Activated gamma-delta T cell (primary cell): ENCODE measurements around the gene COG6.

ENCODE experiments used
- DNase-seq: peaks from one replicate; lab custom pipeline; 2025; lab: John Stamatoyannopoulos, UW

The COG6 gene

DNA sequence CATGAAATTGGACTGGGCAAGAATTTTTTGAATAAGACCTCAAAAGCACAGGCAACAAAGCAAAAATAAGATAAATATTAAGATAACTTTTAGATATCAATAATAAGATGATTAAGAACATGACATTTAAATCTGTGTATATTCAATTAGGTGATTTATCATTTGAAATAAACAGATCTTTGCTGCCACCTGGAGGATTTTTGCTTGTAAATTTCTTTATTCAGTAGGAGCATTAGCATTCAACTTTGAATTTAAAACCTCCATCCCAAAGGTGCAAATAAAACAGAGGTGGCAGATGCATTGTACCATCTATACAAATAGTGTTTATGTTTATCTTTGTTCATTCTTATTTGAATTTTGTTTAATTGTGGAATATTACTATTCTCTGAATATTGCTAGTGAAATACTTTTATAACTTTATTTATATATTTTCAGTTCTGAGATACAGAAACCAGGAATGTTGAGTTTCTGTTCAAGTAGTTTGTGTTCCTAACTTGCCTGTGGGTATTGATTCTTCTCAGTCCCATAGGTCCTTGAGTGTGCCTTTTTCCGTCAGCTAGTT, 20.9 kb downstream of the COG6 start:
- no peak for DNase-seq

- no peak for DNase-seq
These were observed 26.8 kb downstream of the COG6 start for GRCh38 chr13:39682310-39682709.

DNA sequence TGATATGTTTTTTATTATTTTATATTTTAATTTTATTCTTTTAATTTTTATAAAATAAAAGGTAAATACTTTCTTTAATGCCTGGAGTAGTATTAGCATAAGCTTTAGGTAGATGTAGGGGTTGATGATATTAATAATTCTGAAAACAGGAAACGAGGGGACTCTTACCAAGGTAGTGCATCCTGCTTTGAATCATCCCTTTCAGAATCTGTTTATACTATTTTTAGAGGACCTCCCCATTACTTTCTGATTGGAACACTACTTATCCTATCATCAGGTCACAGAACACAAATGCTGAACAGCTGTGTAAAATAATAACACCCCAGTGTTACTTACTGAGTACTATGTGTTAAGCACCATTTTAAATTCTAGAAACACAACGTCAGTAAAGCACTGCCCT, 27.3 kb downstream of the COG6 start:
- no peak for DNase-seq

GRCh38 chr13:39684531-39685137, 29.2 kb downstream of the COG6 start:
- no peak for DNase-seq

- no peak for DNase-seq
These were observed 30.2 kb downstream of the COG6 start for GRCh38 chr13:39685652-39686051.

DNA sequence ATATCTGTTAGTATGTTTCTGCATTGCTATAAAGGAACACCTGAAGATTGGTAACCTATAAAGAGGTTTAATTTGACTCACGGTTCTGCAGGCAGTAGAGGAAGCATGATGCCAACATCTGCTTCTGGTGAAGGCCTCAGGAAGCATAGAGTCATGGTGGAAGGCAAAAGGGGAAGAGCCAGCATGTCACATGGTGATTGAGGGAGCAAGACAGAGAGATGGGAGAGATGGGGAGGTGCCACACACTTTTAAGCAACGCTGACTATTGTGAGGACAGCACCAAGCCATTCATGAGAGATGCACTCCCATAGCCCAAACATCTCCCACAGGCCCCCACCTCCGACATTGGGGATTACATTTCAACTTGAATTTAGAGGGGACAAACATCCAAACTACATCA, 32.8 kb downstream of the COG6 start:
- DNase-seq = no peak

DNA sequence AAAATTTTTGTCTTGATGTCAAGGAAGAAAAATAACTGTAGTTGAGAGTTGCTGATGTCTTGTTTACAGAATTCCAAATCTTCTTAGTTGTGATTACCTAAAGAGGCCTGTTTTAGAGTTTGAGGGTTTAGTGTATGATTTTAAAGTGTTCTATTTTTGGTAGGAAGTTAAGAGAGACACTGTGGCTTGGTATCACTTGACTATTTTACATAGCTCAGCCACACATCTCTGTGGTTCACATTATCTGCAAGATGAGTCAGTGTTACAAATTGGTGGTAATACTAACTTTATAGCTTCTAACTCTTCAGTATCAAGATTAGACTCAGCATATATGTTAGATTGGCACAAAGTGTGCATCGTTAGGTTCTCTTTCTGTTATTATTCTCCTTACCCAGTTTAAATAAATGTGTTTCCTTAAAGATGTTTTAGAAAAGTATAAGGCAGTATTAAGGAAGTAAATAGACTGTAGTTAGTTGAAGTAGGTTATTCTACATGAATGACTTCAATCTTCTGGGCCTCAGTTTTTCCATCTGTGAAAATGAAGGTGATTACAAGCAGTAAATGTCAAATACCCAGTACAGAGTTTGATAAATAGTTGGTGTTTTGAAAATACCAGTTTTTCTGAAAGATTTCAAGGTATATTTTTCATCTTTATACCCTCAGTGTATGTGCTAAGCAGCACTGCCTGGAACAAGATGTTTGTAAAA, 33.4 kb downstream of the COG6 start:
- no peak for DNase-seq

DNA sequence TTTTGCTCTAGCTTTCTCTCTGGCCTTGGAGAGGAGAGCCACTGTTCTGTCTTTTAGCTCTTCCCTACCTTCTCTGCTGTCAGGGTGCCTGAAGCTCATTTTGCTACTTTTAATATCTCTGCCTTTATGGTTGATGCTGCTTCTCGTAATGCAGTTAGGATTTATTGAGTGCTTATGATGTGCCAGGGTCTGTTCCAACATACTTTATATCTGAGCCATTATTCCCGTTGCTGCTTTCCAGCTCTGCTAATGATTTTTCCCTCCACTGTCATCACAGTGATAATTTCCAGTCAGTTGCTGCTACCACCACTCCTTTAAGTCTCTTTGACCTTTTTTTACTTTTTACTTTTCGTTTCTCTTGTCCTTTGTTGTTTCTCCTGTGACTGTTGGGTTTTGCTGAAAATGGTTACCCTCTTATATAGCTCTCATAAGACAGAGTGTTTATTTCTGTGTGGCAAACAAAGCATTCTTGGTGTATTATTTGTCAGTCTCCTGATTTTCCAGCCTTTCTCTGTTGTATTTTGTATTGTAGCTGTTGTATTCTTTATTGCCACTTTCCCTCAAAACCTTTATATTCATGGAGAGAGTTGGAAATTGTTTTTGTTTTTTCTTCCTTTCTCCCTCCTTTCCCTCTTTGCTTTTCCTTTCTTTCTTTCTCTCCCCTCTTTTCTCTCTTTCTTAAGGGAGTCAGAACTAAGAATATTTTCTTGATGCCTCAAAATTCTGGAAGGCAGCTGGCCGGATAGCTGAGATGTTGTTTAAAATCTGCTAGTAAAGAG, 37.4 kb downstream of the COG6 start:
- DNase-seq = no peak

DNA sequence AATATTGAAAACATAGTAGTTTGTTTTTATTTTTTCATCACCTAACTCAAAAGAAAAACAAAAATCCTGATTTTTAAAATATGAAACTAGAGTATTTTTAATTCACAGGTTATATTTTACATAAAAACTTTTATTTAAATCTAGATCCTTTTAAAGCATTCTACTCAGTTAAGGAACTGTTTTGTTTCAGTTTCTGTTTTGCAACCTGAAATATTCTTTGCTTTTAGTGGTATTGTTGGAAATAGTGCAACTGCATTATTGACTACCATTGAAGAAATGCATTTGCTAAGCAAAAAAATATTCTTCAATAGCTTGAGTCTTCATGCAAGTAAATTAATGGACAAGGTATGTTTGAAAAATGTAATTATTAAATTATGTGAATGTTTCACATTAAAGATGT, 43.8 kb downstream of the COG6 start:
- no peak for DNase-seq

DNA sequence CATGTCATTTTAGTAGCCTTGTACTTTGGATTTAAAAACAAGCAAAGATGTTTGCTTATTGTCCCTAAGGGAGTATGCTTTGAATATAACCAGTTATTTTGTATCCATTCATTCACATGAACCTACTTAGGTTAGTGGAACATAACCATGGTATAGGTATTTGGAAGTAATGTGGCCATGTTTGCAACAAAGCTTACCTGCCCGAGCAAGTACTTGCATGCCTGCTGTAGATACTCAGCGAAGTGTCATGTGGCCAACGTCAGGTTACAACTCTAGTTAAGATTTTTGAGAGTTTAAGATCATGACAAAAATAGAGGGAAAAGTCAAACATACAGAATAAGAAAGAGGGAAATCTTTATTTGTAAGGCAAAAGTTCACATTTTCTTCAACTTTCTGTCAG, 57.2 kb downstream of the COG6 start:
- DNase-seq = no peak

DNA sequence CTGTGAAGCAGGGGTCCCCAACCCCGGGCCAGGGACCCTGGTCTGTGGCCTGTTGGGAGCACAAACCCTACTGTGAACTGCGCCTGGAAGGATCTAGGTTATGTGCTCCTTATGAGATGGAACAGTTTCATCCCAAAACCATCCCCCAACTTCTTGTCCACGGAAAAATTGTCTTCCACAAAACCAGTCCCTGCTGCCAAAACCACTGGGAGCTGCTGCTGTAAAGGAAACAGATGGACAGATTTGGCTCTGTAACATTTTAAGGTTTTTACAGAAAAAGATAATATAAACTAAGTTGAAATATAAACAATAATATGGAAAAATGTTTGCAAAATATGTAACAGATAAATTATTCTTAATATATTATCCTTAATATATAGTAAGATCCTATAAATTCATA, 73.7 kb downstream of the COG6 start:
- no peak for DNase-seq

- DNase-seq = no peak
These were observed 79.5 kb downstream of the COG6 start for GRCh38 chr13:39734952-39735351.

GRCh38 chr13:39737047-39737446, 81.6 kb downstream of the COG6 start:
- DNase-seq = no peak

- DNase-seq = no peak
These were observed 85.3 kb downstream of the COG6 start for GRCh38 chr13:39740761-39741160.

DNA sequence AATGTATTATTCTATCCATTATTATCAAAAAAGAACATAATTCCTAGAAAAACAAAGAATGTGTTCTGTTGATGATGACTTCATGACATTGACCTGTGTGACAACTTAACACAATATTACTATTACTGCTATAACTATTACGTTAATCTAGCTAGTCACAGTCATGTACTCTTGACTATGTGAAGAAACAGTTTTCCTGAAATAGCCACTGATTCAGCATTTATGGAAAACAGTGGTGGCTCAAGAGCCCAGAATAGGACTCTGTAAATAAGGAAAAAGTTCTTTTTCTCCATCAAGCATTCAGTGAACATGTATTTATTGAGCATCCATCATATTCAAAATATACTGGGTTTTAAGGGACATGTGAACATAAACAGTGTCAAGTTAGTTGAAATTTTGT, 93.5 kb downstream of the COG6 start:
- DNase-seq = no peak

DNA sequence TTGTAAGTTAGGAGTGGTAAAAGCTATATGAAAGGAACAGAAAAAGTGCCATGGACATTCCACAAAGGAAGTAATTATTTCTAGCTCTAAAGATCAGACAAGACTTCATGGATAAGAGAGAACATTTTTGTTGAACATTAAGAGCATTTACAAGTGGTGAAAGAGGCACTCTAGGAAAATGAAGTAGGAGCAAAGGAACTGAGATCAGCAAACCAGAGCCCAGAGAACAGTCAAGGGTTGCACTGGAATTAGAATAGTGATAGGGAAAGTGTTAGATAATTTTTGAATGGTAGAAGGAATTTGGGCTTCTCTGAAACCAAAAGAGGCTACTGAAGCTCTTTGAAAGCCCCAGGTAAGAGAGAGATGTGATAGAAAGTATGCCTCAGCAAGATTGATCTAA, 94.1 kb downstream of the COG6 start:
- DNase-seq = no peak

GRCh38 chr13:39751805-39752204, 96.3 kb downstream of the COG6 start:
- DNase-seq = no peak

- no peak for DNase-seq
These were observed 105.1 kb downstream of the COG6 start for GRCh38 chr13:39760521-39760920.

DNA sequence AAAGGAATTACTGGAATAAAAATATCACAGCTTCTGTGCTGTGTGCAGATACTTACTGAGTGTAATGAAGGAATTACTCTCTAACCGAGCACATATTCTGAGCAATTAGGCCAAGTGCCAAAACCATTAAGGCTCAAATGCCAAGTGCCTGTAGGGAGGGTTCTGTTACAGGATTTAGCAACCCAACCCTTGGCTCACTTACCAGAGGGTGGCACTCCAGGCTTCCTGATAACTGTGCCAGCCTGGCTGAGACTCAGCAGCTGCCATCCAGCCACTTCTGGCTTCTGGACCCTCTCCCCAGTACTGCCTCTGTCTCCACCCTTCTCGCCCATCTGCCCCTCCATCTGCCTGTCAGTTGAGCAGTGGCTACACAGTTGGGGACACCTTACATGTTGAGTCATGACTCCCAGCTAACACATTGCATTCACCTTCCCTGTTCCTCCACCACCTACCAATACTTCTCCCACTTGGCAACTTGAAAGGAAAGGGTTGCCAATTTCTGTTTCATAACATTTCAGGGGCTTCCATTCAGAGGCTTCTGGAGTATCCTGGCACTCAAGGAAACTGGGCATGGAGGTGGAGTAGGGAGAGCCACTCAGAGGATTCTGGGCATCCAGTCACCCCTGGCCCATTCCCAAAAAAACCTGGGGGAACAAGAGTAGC, 110.5 kb downstream of the COG6 start:
- no peak for DNase-seq

DNA sequence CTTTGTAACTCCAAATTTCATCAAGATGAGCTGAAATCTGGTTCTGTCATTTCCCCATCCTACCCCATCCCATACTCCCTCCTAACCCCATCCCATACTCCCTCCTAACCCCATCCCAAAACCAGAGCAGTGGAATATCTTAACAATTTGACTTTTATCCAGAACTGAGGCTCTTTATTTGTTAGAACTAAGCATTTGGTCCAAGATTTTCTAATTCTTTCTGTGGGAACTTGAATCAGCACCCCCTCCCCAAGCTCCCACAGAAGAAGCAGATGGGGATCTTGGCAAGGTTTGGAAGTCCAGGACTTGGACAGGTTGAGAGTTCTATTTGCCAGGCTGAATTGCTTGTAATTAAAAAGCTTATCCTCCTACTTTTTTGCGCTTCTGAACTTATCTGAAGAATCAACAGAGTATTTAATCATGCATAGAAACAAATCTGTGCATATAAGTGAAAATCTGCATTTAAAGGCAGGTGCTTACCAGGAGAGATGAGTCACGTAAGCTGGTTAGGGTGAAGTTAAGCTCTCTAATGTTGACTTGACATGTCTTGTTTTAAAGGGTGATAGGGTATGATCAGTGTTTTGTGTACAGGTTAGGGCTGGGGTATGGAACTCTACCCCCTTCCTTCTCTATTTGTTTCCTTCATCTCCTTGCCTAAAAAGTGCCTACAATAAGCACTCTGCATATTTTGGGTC, 111.1 kb downstream of the COG6 start:
- no peak for DNase-seq

DNA sequence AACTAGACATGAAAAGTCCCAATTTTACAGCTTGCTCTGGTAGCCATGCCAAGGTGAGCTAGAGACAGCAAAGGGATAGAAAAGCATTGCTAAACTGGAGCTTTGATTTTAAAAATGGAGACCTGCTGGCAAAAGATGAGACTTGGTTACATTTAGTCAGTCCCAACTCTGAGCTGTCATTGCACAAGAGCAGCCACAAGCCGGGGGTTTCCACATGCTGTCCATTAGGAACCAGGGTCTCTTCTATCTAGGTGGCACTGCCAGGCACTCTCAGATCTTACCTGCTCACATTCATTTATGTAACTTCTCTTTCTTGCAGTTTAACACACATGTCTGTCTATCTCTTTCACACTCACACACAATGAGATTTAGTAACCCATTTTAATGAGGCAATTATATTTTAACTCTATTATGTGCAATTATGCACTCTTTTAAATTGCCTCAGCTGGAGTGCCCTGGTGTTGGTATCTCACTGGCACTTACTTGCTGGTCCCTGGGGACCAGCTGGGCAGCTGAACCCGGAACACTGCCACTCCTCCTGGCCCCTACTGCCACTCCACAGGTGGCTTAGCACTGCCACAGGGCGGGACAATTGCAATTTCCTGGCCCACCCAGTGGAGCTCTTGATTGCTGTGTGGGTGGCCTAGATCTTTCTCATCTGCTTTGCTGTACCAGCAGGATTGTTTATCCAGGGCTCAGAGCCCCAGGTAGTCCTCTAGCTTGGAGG, 112.5 kb downstream of the COG6 start:
- no peak for DNase-seq
